HG03342 (cell line): ENCODE data around the gene DUS1L.

Experiments
- ATAC-seq: cut with Tn5 transposase; IDR thresholded peaks from one replicate; pipeline ENCODE4 v1.9.1; 2021; ENCODE audit warnings: mild to moderate bottlenecking, moderate library complexity; ENCODE audit not compliant: unreplicated experiment

The DUS1L gene

DNA sequence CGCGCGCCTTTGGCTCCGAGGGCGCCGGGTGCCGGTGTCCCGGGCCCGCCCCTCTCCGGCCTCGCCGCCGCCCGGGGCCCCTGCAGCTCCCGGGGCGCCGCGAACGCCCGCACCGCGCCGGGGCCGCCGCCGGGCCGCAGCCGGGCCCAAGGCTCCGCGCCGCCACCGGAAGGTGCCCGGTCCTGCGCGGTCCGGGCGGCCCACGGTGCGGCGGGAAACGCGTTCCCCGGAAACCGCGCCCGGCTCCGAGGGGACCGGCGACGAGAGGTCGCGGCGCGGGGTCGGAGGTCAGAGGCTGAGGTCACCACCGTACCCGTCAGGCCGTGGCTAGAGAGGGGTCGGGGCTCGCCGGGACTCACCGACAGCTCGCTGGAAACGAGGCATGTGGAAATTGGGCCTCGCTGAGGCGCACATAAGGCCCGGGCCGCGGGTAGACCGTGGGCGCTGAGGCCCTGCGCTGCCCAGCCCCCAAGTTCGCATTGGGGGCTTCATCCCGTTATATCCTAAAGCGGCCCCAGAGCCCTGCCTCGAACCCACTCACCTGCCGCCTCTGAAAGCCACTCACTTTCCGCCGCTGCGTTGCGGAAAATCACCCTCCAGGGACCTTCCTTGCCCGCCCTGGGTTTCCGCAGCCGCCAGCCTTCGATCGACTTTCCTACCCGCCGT lies at the start of gene DUS1L:
TSS of gene DUS1L (minus strand) at position 167 of the 666 bp plus-strand sequence. CDS start 745 bp downstream, outside the sequence.
- peak; percentile 64 for ATAC-seq

DNA sequence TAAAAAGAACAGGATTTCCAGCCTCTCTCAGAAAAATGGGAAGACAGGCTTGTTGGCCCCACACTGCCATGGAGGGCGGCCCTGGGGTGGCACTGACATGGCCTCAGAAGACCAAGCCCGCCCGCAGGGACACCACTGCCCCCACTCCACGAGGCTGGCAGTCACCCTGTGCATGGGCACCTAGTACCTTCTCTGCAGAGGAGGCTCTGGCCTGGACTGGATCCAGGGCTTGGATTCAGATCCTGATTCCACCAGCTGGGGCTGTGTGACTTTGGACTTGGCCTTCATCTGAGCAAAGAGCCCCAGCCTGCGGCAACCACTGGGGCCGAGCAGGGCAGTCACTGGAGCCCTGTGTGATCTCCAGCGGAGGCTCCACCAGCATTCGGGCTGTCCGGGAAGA lies 49.3 kb upstream of the DUS1L start:
- ATAC-seq, result no peak

DNA sequence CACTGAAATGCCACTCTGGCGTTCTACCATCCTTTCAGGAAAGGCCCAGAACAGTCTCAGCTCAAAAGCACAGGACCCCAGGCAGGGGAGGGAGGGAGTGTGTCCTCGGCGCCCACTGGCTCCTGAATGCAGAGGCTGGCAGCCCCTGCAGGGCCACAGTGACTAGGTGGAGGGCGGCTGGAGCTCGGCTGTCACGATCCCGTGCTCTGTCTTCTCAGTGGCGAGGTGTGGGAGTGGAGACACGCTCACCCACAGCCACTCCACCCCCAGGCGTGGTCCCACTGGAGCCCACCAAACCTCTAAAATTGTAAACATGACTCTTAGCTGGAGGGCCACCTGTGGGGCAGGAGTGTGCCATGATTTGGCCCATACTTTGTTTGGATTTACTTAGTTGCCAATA lies 48.8 kb upstream of the DUS1L start:
- ATAC-seq, result no peak

DNA sequence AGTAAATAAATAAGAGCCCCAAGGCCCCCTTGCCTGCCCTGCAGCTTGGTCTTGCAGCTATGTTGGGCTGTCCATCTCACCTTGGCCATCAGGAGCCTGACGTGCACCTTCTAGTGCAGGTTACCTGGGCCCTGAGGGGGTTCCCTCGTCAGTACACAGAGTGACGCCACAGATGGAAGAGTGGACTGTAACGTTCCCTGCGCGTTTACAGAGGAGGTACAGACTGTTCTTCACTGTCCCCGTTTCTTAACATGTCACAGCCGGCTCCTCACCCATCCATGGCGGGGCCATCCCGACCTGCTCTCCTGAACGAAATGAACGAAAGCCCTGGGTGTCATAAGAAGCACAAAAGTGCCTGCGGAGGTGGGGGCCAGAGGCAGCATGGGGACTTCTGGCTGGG lies 48.3 kb upstream of the DUS1L start:
- ATAC-seq, result no peak

DNA sequence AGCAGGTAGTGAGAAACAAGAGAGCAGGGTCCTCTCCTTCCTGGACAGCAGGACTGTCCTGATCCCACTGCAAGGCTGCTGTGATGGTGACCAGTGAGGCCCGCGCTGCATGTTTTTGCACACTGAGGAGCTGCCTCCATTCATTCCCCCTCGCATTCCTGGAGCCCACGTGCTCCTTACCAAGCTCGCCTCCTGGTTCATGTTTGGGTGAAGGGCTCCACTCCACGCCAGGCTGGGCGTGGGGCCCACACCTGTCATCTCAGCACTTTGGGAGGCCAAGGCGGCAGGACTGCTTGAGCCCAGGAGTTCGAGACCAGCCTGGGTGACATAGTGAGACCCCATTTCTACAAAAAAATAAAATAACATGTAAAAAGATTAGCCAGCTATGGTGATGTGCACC lies 47.8 kb upstream of the DUS1L start:
- no peak for ATAC-seq

DNA sequence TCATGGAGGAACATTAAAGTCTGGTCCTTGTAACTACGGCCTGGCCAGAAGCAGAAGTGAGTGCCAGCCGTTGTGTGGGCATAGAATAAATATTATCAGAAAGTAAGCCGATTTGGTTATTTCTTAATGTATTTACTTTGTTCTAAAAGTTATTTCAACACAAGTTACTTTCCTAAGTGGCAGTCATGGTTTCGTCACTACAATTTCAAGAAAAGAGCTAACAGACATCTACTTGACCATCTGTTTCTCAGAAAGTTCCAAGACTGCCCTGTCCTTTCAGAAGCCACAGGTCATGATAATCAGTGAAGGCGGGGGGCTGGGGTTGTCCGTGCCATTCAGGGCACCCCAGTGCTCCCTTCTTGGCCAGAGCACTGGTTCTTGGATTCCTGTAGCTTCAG lies 47.3 kb upstream of the DUS1L start:
- no peak for ATAC-seq

DNA sequence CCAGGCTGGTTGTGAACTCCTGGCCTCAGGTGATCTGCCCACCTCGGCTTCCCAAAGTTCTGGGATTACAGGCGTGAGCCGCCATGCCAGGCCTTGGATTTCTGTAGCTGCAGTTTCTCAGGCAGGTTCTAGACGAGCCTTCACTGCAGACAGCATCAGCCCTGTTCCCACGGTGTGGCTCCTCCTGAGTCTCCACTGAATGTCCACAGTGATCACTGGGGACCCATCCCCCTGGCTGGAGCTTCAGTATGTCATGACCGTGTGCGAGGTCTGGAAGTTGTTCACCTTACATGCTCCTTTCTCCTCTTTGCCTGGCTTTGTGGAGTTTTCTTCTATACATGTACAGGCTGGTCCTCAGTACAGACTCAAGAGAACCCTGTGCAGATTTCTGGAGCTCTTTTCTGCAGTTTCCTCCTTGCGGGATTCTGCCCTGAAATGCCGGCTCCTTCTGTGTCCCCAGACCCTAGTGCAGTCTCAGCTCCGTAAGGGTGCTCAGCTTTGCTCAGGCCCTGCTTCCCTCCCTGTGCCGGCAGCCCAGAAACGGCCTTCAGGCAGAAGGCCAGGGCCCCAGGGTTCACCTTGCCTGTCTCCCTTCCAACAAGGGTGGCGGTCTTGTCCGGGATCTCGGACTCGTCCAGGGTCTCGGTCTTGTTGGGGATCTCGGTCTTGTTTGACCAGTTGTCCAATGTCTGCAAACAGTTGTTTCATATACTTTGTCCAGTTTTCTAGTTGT lies 46.7 kb upstream of the DUS1L start:
- no peak for ATAC-seq

DNA sequence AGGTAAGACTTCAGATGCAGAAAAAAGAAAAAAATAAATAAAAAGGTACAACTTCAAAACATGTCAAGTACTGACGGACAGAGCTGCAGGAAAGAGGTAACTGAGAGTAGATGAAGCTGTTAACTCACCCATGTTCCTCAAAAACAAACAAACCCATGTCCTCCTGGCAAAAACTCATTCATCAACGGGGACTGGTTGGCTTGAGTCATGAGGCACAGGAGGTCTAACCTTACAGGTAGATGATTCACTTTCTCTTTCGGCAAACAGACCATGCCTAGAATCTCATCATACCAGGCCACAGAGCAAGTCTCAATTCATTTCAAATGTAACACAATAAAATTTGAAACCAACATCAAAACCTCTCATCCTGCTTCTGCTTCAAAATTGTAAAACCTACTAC lies 44.7 kb upstream of the DUS1L start:
- ATAC-seq, result no peak

GRCh38 chr17:82108961-82109475 lies 43.4 kb upstream of the DUS1L start:
- ATAC-seq, result no peak

DNA sequence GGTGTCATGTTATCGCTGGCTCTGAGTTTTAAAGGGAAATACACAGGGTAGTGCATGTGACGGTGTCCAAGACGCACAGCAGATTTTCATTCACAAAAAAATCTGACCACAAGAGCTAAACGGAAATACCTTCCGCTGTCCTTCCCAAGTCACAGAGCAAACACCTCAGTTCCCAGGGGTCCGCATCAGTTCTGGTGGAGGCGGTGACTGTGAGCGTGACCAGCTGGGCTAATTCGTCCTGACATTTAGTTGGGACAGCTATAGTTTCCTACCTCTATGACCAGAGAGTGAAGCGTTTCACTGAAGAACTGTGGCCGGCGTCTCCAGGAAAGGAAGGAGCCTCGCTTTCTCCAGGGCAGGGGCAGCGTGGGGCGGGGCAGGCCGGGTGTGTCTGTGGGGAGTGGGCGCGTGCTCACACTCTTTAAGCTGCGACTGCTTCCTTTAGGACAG lies 42.9 kb upstream of the DUS1L start:
- ATAC-seq, result no peak

DNA sequence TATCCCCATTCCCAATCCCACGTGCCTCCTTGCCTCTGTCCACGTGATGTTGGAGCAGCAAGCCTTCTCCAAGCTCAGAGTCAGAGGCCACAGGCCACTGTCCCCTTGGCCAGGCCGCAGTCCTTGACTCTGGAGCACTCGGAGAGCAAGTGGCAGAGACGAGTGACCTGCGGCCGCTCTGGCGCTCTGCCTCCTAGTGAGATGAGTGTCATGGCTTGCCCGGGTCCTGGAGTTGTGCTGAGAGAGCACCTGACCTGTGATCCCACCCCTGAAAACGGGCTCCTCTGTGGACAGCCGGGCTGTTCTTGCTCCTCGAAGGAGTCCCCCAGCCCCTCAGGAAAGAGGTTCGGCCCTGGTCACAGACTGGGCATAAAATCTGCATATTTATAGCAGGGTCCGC lies 42.4 kb upstream of the DUS1L start:
- no peak for ATAC-seq

DNA sequence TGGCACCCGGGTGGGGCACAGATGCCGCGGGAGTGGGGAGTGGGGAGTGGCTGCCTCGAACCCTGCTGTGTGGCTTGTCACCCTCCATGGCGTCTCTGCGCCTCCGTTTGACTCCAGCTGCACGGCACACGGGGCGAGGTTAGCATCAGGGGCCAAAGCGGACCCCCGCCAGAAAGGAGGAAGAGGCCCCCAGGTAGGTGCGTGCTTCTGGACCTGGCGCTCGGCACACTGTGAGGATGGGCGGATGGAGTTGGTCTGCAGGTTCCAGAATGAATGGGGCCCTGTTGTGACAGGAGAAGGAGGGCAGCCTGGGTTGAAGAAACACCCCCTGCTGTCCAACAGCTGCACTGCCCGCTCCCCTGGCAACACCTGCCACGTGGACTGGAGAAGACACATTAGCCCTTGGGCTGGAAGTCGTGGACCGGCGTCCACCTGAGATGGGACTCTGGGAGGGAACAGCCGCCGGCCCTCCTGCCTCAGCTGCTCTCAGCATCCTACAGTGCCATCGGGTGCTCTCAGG lies 41.8 kb upstream of the DUS1L start:
- ATAC-seq, result no peak

DNA sequence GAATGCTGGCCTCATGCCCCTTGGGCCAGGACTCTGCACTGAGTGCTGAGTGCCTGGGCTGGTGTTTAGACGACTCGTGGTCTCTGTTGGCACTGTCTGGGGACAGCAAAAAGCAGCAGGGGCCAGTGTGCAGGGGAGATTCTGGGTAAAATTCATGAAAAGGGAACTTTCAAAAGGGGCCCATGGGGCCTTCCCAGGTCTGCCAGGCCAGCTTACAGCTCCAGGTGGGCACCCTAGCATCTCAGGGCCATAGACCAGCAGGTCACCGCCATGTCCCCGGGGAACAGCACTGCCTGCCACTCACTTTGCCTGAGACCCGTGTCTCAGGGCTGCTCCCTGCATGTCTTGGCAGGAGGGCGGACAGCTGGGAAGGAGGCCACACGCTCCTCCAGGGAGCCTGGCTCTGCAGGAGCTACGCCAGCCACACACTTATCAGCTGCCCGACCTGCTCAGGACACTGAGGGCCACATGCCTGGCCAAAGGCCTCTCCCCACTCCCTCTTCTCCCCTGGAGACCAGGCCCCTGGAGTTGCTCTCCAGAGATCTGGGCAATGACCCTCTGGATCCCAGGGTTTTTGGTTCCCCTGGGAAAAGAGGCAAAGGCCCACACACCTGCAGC lies 41.2 kb upstream of the DUS1L start:
- no peak for ATAC-seq

GRCh38 chr17:82105882-82106687 lies 40.5 kb upstream of the DUS1L start:
- ATAC-seq, result peak; percentile 74

- no peak for ATAC-seq
Observed at GRCh38 chr17:82105417-82105881, 39.8 kb upstream of the DUS1L start.

GRCh38 chr17:82104797-82105416 lies 39.3 kb upstream of the DUS1L start:
- no peak for ATAC-seq

DNA sequence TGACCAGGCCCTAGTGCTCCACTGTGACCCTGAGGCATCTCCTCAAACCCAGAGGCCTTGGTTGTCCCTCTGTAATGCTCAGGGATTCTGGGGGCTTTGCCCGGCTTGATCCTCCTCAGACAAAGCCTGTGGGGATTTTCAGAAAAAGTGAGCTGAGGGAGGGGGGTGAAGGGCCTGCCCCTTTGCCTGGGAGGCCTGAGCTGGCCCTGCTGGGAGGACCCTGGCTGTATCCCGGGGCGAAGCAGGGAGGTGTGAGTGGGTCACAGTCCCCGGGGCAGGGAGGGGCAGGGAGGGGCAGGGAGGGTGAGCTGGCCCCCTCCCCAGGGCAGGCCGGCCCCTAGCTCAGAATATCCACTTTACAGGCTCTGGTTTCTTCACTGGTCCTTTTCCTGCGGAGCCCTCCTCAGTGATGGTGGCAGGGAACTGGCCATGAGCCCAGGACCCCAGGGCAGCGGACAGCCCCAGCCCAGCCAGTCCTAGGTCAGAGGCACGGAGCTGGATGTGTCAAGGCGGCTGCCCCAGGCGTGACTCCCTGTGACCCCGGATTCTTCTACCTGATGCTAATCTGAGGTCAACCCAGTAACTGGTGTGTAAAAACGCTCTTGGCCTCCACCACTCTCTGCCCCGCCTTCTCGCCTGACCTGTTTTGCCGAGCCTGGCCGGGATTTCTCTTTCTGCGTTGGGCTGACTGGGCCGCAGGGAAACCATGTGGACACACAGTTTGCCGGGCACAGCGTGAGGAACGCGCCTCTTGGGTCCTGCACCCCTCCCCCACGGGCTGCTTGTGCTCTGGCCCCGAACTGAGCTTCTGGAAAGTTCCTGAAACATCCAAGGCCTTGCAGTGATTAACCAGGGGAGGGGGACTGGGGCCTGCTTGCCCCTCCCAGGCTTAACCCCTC lies 38.2 kb upstream of the DUS1L start:
- ATAC-seq, result no peak

DNA sequence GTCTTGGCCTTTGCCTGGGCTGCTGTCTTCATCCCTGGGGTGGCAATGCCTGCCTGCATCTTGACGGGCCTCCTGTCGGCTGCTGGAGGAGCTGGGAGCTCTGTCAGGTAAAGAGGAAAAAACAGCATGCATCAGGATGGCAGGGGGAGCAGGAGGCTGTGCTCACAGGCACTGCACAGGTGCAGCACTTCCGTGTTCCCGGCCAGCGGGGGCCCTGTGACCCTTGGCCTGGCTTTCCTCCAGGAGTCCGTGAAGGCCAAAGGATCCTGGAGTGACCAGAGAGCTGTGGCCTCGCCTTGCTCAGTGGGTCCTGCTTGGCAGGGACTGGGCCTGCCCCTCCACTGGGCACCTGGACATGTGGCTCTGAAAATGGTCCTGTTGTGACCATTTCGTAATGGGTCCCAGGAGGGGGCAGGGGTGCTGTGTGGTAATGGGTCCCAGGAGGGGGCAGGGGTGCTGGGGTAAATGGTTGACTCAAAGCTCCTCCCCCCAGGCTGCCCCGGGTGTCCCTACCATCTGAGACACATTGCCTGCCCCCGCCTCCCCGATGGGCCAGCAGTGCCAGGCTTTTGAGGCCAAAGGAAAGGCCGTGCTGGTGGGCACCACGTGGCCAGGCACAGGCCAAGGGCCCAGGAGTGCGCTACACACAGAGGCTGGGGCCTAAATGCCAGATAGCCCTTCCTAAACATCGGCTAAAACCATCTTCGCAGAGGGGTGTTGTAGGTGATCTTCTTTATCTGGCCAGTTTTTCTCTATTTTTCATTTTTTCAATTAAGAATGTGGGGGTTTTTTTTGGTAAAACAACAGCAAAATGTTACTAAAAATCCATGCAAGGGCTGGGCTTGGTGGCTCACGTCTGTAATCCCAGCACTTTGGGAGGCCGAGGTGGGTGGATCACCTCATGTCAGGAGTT lies 36.4 kb upstream of the DUS1L start:
- no peak for ATAC-seq
